ENCODE data around the gene FABP3. TPM values are rescaled to one million over a fixed set of nuclear protein-coding genes. Genes with fewer than 3 reads are reported as not detected.

The FABP3 gene
- polyA plus RNA-seq, 3 donors = not detected

DNA sequence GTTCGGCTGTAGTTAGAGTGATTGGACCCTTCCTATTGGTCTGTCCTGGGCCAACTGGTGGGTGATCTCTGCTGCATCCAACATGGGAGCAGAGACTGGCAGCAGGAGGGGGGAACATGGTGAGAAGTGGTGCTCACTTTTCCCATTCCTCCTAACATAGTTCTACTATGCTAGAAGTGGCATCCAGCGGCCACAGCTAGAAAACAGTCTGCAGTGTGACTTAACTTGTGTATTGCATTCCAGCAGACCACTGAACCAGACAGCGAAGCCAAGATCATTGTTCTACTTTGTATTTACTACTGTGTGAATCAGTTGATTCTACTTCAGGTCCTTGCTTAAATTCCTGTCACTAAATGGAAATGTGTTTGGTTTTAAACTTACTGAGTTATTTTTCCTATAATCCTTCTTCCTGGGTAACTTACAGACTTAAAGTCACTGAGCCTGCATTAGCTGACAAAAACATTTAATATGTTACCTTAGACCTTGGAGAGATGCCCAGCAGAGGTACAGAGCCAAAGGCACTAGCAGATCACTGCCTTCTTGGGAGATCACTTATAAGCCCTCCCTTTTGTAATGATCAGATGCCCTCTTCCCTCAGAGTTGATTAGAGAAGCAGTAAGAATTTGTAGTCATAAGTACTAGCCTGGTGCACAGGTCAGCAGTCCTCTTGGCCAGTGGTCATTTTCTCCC is 8.2 kb downstream of the FABP3 start:
- Histone ChIP-seq H4K20me1 (ENCODE audit: insufficient read depth, low read length) (no peaks in the 10 kb centered on the region), H3K9ac (ENCODE audit: insufficient read depth, low read length, poor library complexity, severe bottlenecking) (no peak overlapping the region), H3K4me3 (replicated peaks in 1 of 3; ENCODE audit: low read depth in 2 of 3, low read length in 3 of 3) (no peak overlapping the region), H3K36me3 (replicated peaks in 1 of 2; ENCODE audit: control insufficient read depth in 1 of 2, insufficient read depth in 2 of 2, low read length in 2 of 2) (peaks cover 34 to 64% of the 10 kb centered on the region in 2 donors), H3K9me3 (replicated peaks in 1 of 2; ENCODE audit: control insufficient read depth in 1 of 2, insufficient read depth in 1 of 2, low read length in 2 of 2) (no peaks in the 10 kb centered on the region), H3K4me1 (ENCODE audit: control insufficient read depth in 1 of 2, insufficient read depth in 2 of 2, low read length in 2 of 2) (no peaks in the 10 kb centered on the region), H3K27me3 (ENCODE audit: control insufficient read depth in 2 of 2, insufficient read depth in 2 of 2, low read length in 2 of 2) (no peaks in the 10 kb centered on the region), H3K4me2 (replicated peaks; ENCODE audit: extremely low read depth, low read length, poor library complexity, severe bottlenecking) (no peak overlapping the region), H2AFZ (ENCODE audit: insufficient read depth, low read depth, low read length, poor library complexity, severe bottlenecking) (no peak overlapping the region), H3K27ac (ENCODE audit: low read depth in 1 of 2, low read length in 2 of 2) (no peak overlapping the region), H3K79me2 (ENCODE audit: insufficient read depth, low read length) (no peaks in the 10 kb centered on the region)
- WGBS (ENCODE audit: insufficient coverage) = 100% methylated on average over 1 of the region's 3 CpGs
- Mint-ChIP-seq H3K27me3 (ENCODE audit: low read depth in 3 of 3) (no peaks in the 10 kb centered on the region), H3K27ac (peak overlapping the region in 1 of 7 donors; percentile 14), H3K9me3 (peaks cover 0 to 2% (median 0%) of the 10 kb centered on the region in 7 donors), H3K36me3 (peaks cover 53 to 59% of the 10 kb centered on the region in 2 donors), H3K4me3 (no peak overlapping the region), H3K4me1 (no peaks in the 10 kb centered on the region)
- no peak for DNase-seq
- intact Hi-C loops (cut with micrococcal nuclease) = no loop called here
- TF ChIP-seq, protein P1, sequence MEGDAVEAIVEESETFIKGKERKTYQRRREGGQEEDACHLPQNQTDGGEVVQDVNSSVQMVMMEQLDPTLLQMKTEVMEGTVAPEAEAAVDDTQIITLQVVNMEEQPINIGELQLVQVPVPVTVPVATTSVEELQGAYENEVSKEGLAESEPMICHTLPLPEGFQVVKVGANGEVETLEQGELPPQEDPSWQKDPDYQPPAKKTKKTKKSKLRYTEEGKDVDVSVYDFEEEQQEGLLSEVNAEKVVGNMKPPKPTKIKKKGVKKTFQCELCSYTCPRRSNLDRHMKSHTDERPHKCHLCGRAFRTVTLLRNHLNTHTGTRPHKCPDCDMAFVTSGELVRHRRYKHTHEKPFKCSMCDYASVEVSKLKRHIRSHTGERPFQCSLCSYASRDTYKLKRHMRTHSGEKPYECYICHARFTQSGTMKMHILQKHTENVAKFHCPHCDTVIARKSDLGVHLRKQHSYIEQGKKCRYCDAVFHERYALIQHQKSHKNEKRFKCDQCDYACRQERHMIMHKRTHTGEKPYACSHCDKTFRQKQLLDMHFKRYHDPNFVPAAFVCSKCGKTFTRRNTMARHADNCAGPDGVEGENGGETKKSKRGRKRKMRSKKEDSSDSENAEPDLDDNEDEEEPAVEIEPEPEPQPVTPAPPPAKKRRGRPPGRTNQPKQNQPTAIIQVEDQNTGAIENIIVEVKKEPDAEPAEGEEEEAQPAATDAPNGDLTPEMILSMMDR (IDR thresholded peaks at IDR 0.05) = no peak

DNA sequence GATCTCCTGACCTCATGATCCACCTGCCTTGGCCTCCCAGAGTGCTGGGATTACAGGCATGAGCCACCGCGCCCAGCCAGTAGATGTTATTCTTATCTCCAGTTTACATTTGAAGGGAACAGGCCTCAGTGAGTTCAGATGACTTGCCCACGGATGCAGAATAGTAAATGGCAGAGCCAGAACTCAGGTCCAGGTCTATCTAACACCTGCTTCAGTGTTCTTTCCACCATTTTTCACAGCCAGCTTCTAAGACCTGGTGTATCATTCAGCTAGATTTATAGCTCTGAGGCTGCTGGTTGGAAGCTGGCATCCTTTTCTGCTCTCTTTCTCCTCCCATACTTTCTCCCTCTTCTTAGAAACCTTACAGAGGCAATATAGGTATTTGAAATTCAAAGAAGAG is 10.8 kb downstream of the FABP3 start:
- no peak overlapping the region for H2AFZ ChIP-seq (ENCODE audit: insufficient read depth, low read depth, low read length, poor library complexity, severe bottlenecking)
- no peak overlapping the region for H3K27ac Mint-ChIP-seq
- H4K20me1 ChIP-seq (ENCODE audit: insufficient read depth, low read length) = no peaks in the 10 kb centered on the region
- H3K79me2 ChIP-seq (ENCODE audit: insufficient read depth, low read length) = no peaks in the 10 kb centered on the region
- no peak for DNase-seq
- H3K4me1 ChIP-seq (ENCODE audit: control insufficient read depth in 1 of 2, insufficient read depth in 2 of 2, low read length in 2 of 2) = no peaks in the 10 kb centered on the region
- TF ChIP-seq, protein P1 (IDR thresholded peaks at IDR 0.05) = no peak
- WGBS (ENCODE audit: insufficient coverage) = 100% methylated on average over 2 of the region's 3 CpGs
- H3K27me3 Mint-ChIP-seq (ENCODE audit: low read depth in 3 of 3) = no peaks in the 10 kb centered on the region
- no peaks in the 10 kb centered on the region for H3K9me3 ChIP-seq (replicated peaks in 1 of 2; ENCODE audit: control insufficient read depth in 1 of 2, insufficient read depth in 1 of 2, low read length in 2 of 2)
- H3K27ac ChIP-seq (ENCODE audit: low read depth in 1 of 2, low read length in 2 of 2) = no peak overlapping the region
- peaks cover 0 to 2% (median 0%) of the 10 kb centered on the region in 7 donors for H3K9me3 Mint-ChIP-seq
- peaks cover 74% of the 10 kb centered on the region in 2 donors for H3K36me3 Mint-ChIP-seq
- no peaks in the 10 kb centered on the region for H3K4me1 Mint-ChIP-seq
- no peak overlapping the region for H3K4me3 ChIP-seq (replicated peaks in 1 of 3; ENCODE audit: low read depth in 2 of 3, low read length in 3 of 3)
- intact Hi-C loops (cut with micrococcal nuclease) = no loop called here
- H3K4me3 Mint-ChIP-seq = no peak overlapping the region
- H3K4me2 ChIP-seq (replicated peaks; ENCODE audit: extremely low read depth, low read length, poor library complexity, severe bottlenecking) = no peak overlapping the region
- no peaks in the 10 kb centered on the region for H3K27me3 ChIP-seq (ENCODE audit: control insufficient read depth in 2 of 2, insufficient read depth in 2 of 2, low read length in 2 of 2)
- no peak overlapping the region for H3K9ac ChIP-seq (ENCODE audit: insufficient read depth, low read length, poor library complexity, severe bottlenecking)
- peaks cover 39 to 69% of the 10 kb centered on the region in 2 donors for H3K36me3 ChIP-seq (replicated peaks in 1 of 2; ENCODE audit: control insufficient read depth in 1 of 2, insufficient read depth in 2 of 2, low read length in 2 of 2)
